H9 (cell line): Measurements from ENCODE around the gene ZC3H15. TPM values are rescaled to one million over a fixed set of nuclear protein-coding genes. Genes with fewer than 3 reads are reported as not detected.

Experiments
- DNase-seq: peaks from one replicate; pipeline ENCODE4 v3.0.0-alpha.2; 2017
- H2AFZ ChIP-seq: one replicate; pipeline ENCODE4 v1.6.1; 2013; ENCODE audit warnings: mild to moderate bottlenecking, low read length, control low read depth, moderate library complexity
- H2AK5ac ChIP-seq: 2 replicates; pipeline ENCODE4 v1.6.1; 2013; ENCODE audit warnings: low read length, control low read depth, mixed read lengths; ENCODE audit not compliant: insufficient read length
- H2BK120ac ChIP-seq: one replicate; pipeline ENCODE4 v1.6.1; 2013; ENCODE audit warnings: low read depth, mild to moderate bottlenecking, low read length, control low read depth, inconsistent platforms; ENCODE audit not compliant: poor library complexity, severe bottlenecking
- H2BK12ac ChIP-seq: 2 replicates; pipeline ENCODE4 v1.6.1; 2013; ENCODE audit warnings: low read length, control low read depth, mixed read lengths, low read depth; ENCODE audit not compliant: insufficient read length
- H2BK15ac ChIP-seq: 2 replicates; pipeline ENCODE4 v1.6.1; 2013; ENCODE audit warnings: low read depth, low read length, control low read depth
- H2BK20ac ChIP-seq: one replicate; pipeline ENCODE4 v1.6.1; 2013; ENCODE audit warnings: low read depth, mild to moderate bottlenecking, low read length, control low read depth, inconsistent platforms; ENCODE audit not compliant: poor library complexity, severe bottlenecking
- H2BK5ac ChIP-seq: 2 replicates; pipeline ENCODE4 v1.6.1; 2013; ENCODE audit warnings: low read length, control low read depth, mixed read lengths; ENCODE audit not compliant: insufficient read length
- H3K14ac ChIP-seq: 2 replicates; pipeline ENCODE4 v1.6.1; 2013; ENCODE audit warnings: low read length, control low read depth; ENCODE audit not compliant: insufficient read depth
- H3K18ac ChIP-seq: 2 replicates; pipeline ENCODE4 v1.6.1; 2013; ENCODE audit warnings: low read depth, mild to moderate bottlenecking, mixed read lengths, low read length, control low read depth; ENCODE audit not compliant: insufficient read length
- H3K23ac ChIP-seq: 2 replicates; pipeline ENCODE4 v1.6.1; 2013; ENCODE audit warnings: low read length, control low read depth, mixed read lengths, low read depth; ENCODE audit not compliant: insufficient read length
- H3K23me2 ChIP-seq: 2 replicates; pipeline ENCODE4 v1.6.1; 2013; ENCODE audit warnings: low read depth, mild to moderate bottlenecking, mixed read lengths, low read length, control low read depth; ENCODE audit not compliant: insufficient read length, poor library complexity, severe bottlenecking
- H3K27ac ChIP-seq: 2 replicates; pipeline ENCODE4 v1.5.1; 2013; ENCODE audit warnings: low read length, control low read depth, mixed read lengths, low read depth; ENCODE audit not compliant: insufficient read length
- H3K27me3 ChIP-seq: 2 replicates; pipeline ENCODE4 v1.6.1; 2013; ENCODE audit warnings: low read length, control low read depth, inconsistent platforms; ENCODE audit not compliant: insufficient read depth
- H3K4ac ChIP-seq: 2 replicates; pipeline ENCODE4 v1.6.1; 2013; ENCODE audit warnings: low read depth, mild to moderate bottlenecking, control low read depth, inconsistent platforms, low read length, moderate library complexity
- H3K4me1 ChIP-seq: 2 replicates; pipeline ENCODE4 v1.6.1; 2013; ENCODE audit warnings: low read length, control low read depth, inconsistent platforms; ENCODE audit not compliant: insufficient read depth
- H3K4me2 ChIP-seq: 2 replicates; pipeline ENCODE4 v1.6.1; 2013; ENCODE audit warnings: low read length, control low read depth, mixed read lengths; ENCODE audit not compliant: insufficient read length, insufficient read depth
- H3K56ac ChIP-seq: 2 replicates; pipeline ENCODE4 v1.6.1; 2013; ENCODE audit warnings: low read depth, mild to moderate bottlenecking, mixed read lengths, low read length, control low read depth; ENCODE audit not compliant: insufficient read length
- H3K79me1 ChIP-seq: 2 replicates; pipeline ENCODE4 v1.6.1; 2013; ENCODE audit warnings: low read depth, mild to moderate bottlenecking, moderate library complexity, low read length, control low read depth, inconsistent platforms; ENCODE audit not compliant: insufficient read depth, poor library complexity, severe bottlenecking
- H3K79me2 ChIP-seq: 2 replicates; pipeline ENCODE4 v1.6.1; 2013; ENCODE audit warnings: low read length, control low read depth, inconsistent platforms; ENCODE audit not compliant: insufficient read depth
- H3K9ac ChIP-seq: 2 replicates; pipeline ENCODE4 v1.6.1; 2013; ENCODE audit warnings: low read length, control low read depth, mixed read lengths; ENCODE audit not compliant: insufficient read length; ENCODE audit errors: extremely low read depth
- H3K9me3 ChIP-seq: one replicate; pipeline ENCODE4 v1.6.1; 2013; ENCODE audit warnings: low read depth, low read length, inconsistent platforms; ENCODE audit not compliant: control insufficient read depth
- H3T11ph ChIP-seq: one replicate; pipeline ENCODE4 v1.6.1; 2013; ENCODE audit warnings: mild to moderate bottlenecking, low read length, control low read depth, inconsistent platforms
- H4K20me1 ChIP-seq: one replicate; pipeline ENCODE4 v1.6.1; 2013; ENCODE audit not compliant: control insufficient read depth, insufficient read length, insufficient read depth
- H4K5ac ChIP-seq: 2 replicates; pipeline ENCODE4 v1.6.1; 2013; ENCODE audit warnings: low read depth, mild to moderate bottlenecking, mixed read lengths, low read length, control low read depth; ENCODE audit not compliant: insufficient read length
- H4K8ac ChIP-seq: replicated peaks from 2 replicates; pipeline ENCODE4 v1.6.1; 2013; ENCODE audit warnings: low read length, control low read depth, mixed read lengths, low read depth; ENCODE audit not compliant: insufficient read length
- H4K91ac ChIP-seq: 2 replicates; pipeline ENCODE4 v1.6.1; 2013; ENCODE audit warnings: low read depth, mild to moderate bottlenecking, moderate library complexity, mixed read lengths, low read length, control low read depth; ENCODE audit not compliant: insufficient read length
- H3K27ac Mint-ChIP-seq, 3 experiments: 2 replicates in 2 of 3; 3 replicates in 1 of 3; pipeline ENCODE4 v1.8.0; 2020 to 2021; ENCODE audit warnings: mixed read lengths in 3 of 3, mild to moderate bottlenecking in 1 of 3, moderate library complexity in 1 of 3
- H3K27me3 Mint-ChIP-seq: 2 replicates; pipeline ENCODE4 v1.8.0; 2021; ENCODE audit warnings: low read depth, mild to moderate bottlenecking, moderate library complexity, mixed read lengths
- H3K36me3 Mint-ChIP-seq, 3 experiments: 2 replicates in 2 of 3; 3 replicates in 1 of 3; pipeline ENCODE4 v1.8.0; 2020 to 2021; ENCODE audit warnings: low read depth in 3 of 3, mixed read lengths in 3 of 3; ENCODE audit not compliant: insufficient read depth in 1 of 3
- H3K4me1 Mint-ChIP-seq, 2 experiments: 2 replicates each; pipeline ENCODE4 v1.8.0; 2020; ENCODE audit warnings: mixed read lengths in 2 of 2
- H3K4me3 Mint-ChIP-seq, 2 experiments: 2 replicates in 1 of 2; 3 replicates in 1 of 2; pipeline ENCODE4 v1.8.0; 2020 to 2021; ENCODE audit warnings: mild to moderate bottlenecking in 2 of 2, mixed read lengths in 2 of 2, moderate library complexity in 1 of 2
- H3K9me3 Mint-ChIP-seq, 2 experiments: 2 replicates in 1 of 2; 3 replicates in 1 of 2; pipeline ENCODE4 v1.8.0; 2020; ENCODE audit warnings: mild to moderate bottlenecking in 2 of 2, mixed read lengths in 2 of 2, moderate library complexity in 1 of 2
- CTCF ChIP-seq: fragments of 200-600 bp; sonication (generic); conservative IDR thresholded peaks from 3 replicates; pipeline ENCODE4 v1.8.0; 2021; ENCODE audit warnings: antibody characterized with exemption, mild to moderate bottlenecking
- WGBS: extraction: QIAGEN DNeasy Blood & Tissue Kit; methylation state at CpG from one replicate; pipeline ENCODE4 v1.1.7; 2013; ENCODE audit warnings: missing lambda C conversion rate, low lambda C conversion rate, mixed read lengths; ENCODE audit not compliant: insufficient read length; ENCODE audit errors: extremely low coverage; 5-methylcytosine and 5-hydroxymethylcytosine counted together
- total RNA-seq: library from RNA; stranded (reverse); gene quantifications from 2 replicates; pipeline ENCODE4 v1.2.1, GENCODE V29; 2021

Gene ZC3H15
- total RNA-seq, 1 experiment from 2014 or later, result 71.3 TPM

- Histone ChIP-seq H3K4ac (no peak overlapping the region), H3K23ac (no peak overlapping the region), H3K23me2 (no peaks in the 10 kb centered on the region), H2BK12ac (no peak overlapping the region), H4K91ac (no peak overlapping the region), H3K79me1 (no peaks in the 10 kb centered on the region), H4K20me1 (no peaks in the 10 kb centered on the region), H2BK15ac (no peak overlapping the region), H3K27ac (no peak overlapping the region), H3K9ac (no peak overlapping the region), H2BK20ac (no peak overlapping the region), H3K79me2 (no peaks in the 10 kb centered on the region), H3T11ph (no peak overlapping the region), H3K4me2 (no peak overlapping the region), H4K8ac (no peak overlapping the region), H2BK5ac (no peak overlapping the region), H2BK120ac (no peak overlapping the region), H3K56ac (no peak overlapping the region), H4K5ac (no peak overlapping the region), H3K27me3 (no peaks in the 10 kb centered on the region), H3K4me1 (no peaks in the 10 kb centered on the region), H2AK5ac (no peak overlapping the region), H3K14ac (no peak overlapping the region), H3K18ac (no peak overlapping the region), H3K9me3 (no peaks in the 10 kb centered on the region), H2AFZ (no peak overlapping the region)
- Mint-ChIP-seq H3K4me3 (no peak overlapping the region), H3K27ac (no peak overlapping the region), H3K27me3 (no peaks in the 10 kb centered on the region), H3K9me3 (no peaks in the 10 kb centered on the region), H3K4me1 (peaks cover 3 to 6% of the 10 kb centered on the region in 2 experiments; a peak in 3 of 4 replicates), H3K36me3 (no peaks in the 10 kb centered on the region)
- TF ChIP-seq CTCF, result no peak
- DNase-seq, result no peak
- WGBS, result no CpG with 5 or more reads among the region's 3 CpGs
These were observed 49.8 kb downstream of the ZC3H15 start for GRCh38 chr2:186535861-186536260.
